ENCODE results near the gene COL6A1. TPM values are rescaled to one million over a fixed set of nuclear protein-coding genes. Genes with fewer than 3 reads are reported as not detected.

COL6A1 gene
- total RNA-seq, 2 experiments from 2014 or later = 5.2 to 5.5 TPM

GRCh38 chr21:46021398-46021797 is 39.8 kb downstream of the COL6A1 start:
- CTCF ChIA-PET = no interaction called here
- POLR2A ChIA-PET = no interaction called here

GRCh38 chr21:46021978-46022544 is 40.5 kb downstream of the COL6A1 start:
- ChIA-PET POLR2A (no interaction called here), CTCF (no interaction called here)

- POLR2A ChIA-PET = no interaction called here
- CTCF ChIA-PET = no interaction called here
Measured at GRCh38 chr21:46022551-46023525, 41.3 kb downstream of the COL6A1 start.

- POLR2A ChIA-PET = no interaction called here
- CTCF ChIA-PET = no interaction called here
Measured at GRCh38 chr21:46023555-46023954, 42.0 kb downstream of the COL6A1 start.

- ChIA-PET CTCF (no interaction called here), POLR2A (no interaction called here)
Measured at GRCh38 chr21:46024141-46024540, 42.6 kb downstream of the COL6A1 start.

GRCh38 chr21:46025113-46025770 is 43.7 kb downstream of the COL6A1 start:
- ChIA-PET CTCF (no interaction called here), POLR2A (no interaction called here)

GRCh38 chr21:46027851-46028493 is 46.4 kb downstream of the COL6A1 start:
- CTCF ChIA-PET = no interaction called here

GRCh38 chr21:46028573-46029091 is 47.1 kb downstream of the COL6A1 start:
- CTCF ChIA-PET = no interaction called here
- POLR2A ChIA-PET = no interaction called here

More at GRCh38 chr21:46027851-46028493, 46.4 kb downstream of the COL6A1 start:
- POLR2A ChIA-PET = no interaction called here

- ChIA-PET POLR2A (no interaction called here), CTCF (no interaction called here)
Measured at GRCh38 chr21:46029186-46029924, 47.8 kb downstream of the COL6A1 start.

- ChIA-PET CTCF (no interaction called here), POLR2A (no interaction called here)
Measured at GRCh38 chr21:46031484-46031883, 49.9 kb downstream of the COL6A1 start.

- CTCF ChIA-PET = no interaction called here
- POLR2A ChIA-PET = no interaction called here
Measured at GRCh38 chr21:46032100-46032499, 50.5 kb downstream of the COL6A1 start.

GRCh38 chr21:46033410-46034400 is 52.1 kb downstream of the COL6A1 start:
- CTCF ChIA-PET = no interaction called here
- POLR2A ChIA-PET = no interaction called here

- CTCF ChIA-PET = no interaction called here
Measured at GRCh38 chr21:46035809-46036695, 54.5 kb downstream of the COL6A1 start.

GRCh38 chr21:46036696-46037330 is 55.2 kb downstream of the COL6A1 start:
- CTCF ChIA-PET = no interaction called here
- POLR2A ChIA-PET = no interaction called here

More at GRCh38 chr21:46035809-46036695, 54.5 kb downstream of the COL6A1 start:
- POLR2A ChIA-PET = no interaction called here

- ChIA-PET CTCF (no interaction called here), POLR2A (no interaction called here)
Measured at GRCh38 chr21:46037331-46038325, 56.1 kb downstream of the COL6A1 start.

- ChIA-PET CTCF (no interaction called here), POLR2A (no interaction called here)
Measured at GRCh38 chr21:46038341-46038829, 56.8 kb downstream of the COL6A1 start.
